ENCODE results near the gene CROCC. TPM values are rescaled to one million over a fixed set of nuclear protein-coding genes. Genes with fewer than 3 reads are reported as not detected.
A peak's percentile ranks its signal among the peaks of the same experiment; 100 is the strongest.

Gene CROCC
- total RNA-seq, 1 donor from 2014 or later: 27.0 TPM

DNA sequence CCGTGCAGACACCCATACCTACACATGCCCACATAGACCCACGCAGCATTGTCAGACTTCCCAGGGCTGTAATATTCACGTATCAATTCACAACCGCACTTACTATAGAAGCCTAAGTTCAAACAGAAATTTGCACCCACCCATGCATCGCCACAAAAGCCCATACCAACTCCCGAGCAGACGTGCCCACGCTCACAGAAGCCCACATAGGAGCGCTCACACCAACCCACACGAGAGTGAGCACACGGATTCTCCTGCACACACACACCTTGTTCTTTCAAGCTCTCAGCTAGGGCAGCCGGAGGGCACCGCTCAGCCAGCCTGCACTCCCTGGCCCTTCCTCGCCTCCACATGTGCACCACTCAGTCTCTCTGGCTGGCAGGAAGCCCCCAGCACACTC, 54.1 kb downstream of the CROCC start:
- Histone ChIP-seq H3K27ac (peak overlapping the region; percentile 56 to 93), H3K4me1 (peaks cover 0 to 24% of the 10 kb centered on the region in 2 donors), H3K4me3 (no peak overlapping the region), H3K36me3 (peaks cover 0 to 7% of the 10 kb centered on the region in 2 donors), H3K9me3 (no peaks in the 10 kb centered on the region), H3K27me3 (no peaks in the 10 kb centered on the region)
- TF ChIP-seq, protein P1, sequence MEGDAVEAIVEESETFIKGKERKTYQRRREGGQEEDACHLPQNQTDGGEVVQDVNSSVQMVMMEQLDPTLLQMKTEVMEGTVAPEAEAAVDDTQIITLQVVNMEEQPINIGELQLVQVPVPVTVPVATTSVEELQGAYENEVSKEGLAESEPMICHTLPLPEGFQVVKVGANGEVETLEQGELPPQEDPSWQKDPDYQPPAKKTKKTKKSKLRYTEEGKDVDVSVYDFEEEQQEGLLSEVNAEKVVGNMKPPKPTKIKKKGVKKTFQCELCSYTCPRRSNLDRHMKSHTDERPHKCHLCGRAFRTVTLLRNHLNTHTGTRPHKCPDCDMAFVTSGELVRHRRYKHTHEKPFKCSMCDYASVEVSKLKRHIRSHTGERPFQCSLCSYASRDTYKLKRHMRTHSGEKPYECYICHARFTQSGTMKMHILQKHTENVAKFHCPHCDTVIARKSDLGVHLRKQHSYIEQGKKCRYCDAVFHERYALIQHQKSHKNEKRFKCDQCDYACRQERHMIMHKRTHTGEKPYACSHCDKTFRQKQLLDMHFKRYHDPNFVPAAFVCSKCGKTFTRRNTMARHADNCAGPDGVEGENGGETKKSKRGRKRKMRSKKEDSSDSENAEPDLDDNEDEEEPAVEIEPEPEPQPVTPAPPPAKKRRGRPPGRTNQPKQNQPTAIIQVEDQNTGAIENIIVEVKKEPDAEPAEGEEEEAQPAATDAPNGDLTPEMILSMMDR (IDR thresholded peaks at IDR 0.05): no peak
- intact Hi-C loops (cut with DNase I): no loop called here
- DNase-seq (ENCODE audit: low spot score in 2 of 2): no peak

DNA sequence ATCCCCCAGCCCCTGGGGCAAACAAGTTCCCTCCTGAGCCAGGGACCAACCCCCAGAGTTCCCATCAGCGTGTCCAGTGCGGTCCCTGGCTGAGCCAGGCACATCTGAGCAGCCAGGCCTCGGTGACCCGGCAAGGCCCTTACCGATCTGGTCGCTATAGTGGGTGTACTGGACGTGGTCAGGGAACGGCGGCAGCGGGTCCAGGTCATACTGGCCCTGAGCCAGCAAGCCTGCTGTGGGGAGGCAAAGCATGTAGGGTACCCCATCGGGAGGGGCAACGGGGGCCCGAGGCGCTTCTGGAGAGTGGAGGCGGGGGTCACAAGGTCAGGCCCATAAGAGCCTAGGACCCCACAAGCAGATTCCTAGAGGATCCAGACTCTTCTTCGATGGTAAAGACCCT, 55.2 kb downstream of the CROCC start:
- H3K27me3 ChIP-seq: no peaks in the 10 kb centered on the region
- H3K4me3 ChIP-seq: no peak overlapping the region
- TF ChIP-seq, protein P1 (IDR thresholded peaks at IDR 0.05): no peak
- intact Hi-C loops (cut with DNase I): no loop called here
- peak overlapping the region; percentile 93 to 95 for H3K27ac ChIP-seq
- peaks cover 0 to 7% of the 10 kb centered on the region in 2 donors for H3K36me3 ChIP-seq
- H3K9me3 ChIP-seq: no peaks in the 10 kb centered on the region
- no peak for DNase-seq (ENCODE audit: low spot score in 2 of 2)
- peaks cover 0 to 23% of the 10 kb centered on the region in 2 donors for H3K4me1 ChIP-seq

DNA sequence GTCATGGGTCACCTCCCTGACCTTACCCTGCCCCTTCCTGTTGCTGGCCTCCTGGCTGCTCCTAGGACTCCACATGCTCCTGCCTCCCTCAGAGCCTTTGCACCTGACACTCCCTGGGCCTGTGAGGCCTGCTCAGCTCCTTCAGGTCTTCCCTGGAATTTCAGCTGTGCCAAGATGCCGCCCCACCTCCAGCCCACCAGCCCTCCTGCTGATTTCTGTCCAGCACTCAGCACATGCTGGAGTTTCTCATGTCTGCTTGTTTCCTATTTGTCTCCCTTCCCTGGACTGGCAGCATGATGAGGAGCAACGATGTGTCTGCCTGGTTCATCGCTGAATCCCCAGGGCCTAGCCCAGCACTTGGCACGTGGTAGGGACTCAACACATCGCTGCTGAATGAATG, 55.6 kb downstream of the CROCC start:
- DNase-seq (ENCODE audit: low spot score in 2 of 2): no peak
- TF ChIP-seq, protein P1 (IDR thresholded peaks at IDR 0.05): no peak
- Histone ChIP-seq H3K36me3 (peaks cover 0 to 7% of the 10 kb centered on the region in 2 donors), H3K4me3 (no peak overlapping the region), H3K27ac (peak overlapping the region; percentile 93 to 95), H3K9me3 (no peaks in the 10 kb centered on the region), H3K4me1 (peaks cover 0 to 20% of the 10 kb centered on the region in 2 donors), H3K27me3 (no peaks in the 10 kb centered on the region)
- intact Hi-C loops (cut with DNase I): no loop called here

DNA sequence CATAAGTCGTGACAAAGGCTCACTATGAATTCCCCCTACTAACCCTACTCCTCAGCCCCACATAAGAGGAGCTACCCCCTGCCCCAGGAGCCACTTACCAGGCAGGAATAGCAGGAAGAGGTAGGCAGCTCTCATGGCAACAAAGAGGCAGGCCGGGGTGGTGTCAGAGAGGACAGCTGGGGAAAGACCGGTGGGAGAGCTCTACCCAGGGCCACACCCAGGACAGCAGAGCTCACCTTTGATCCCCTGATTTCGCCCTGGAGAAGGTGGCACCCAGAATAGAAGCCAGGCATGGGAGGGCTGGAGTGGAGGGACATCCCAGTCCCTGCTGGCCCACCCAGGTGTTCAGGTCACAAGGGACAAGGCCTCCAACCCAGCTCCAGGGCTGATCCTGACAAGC, 56.4 kb downstream of the CROCC start:
- TF ChIP-seq, protein P1 (IDR thresholded peaks at IDR 0.05): no peak
- peaks cover 0 to 20% of the 10 kb centered on the region in 2 donors for H3K4me1 ChIP-seq
- no peak for DNase-seq (ENCODE audit: low spot score in 2 of 2)
- H3K4me3 ChIP-seq: peak overlapping the region in 1 of 2 donors; percentile 88
- peak overlapping the region; percentile 93 to 95 for H3K27ac ChIP-seq
- no peaks in the 10 kb centered on the region for H3K27me3 ChIP-seq
- no peaks in the 10 kb centered on the region for H3K9me3 ChIP-seq
- intact Hi-C loops (cut with DNase I): loop anchor here (2.0 kb wide), 1 partner anchor 13 kb away; no protein-coding TSS in a partner anchor
- H3K36me3 ChIP-seq: peaks cover 0 to 4% of the 10 kb centered on the region in 2 donors

DNA sequence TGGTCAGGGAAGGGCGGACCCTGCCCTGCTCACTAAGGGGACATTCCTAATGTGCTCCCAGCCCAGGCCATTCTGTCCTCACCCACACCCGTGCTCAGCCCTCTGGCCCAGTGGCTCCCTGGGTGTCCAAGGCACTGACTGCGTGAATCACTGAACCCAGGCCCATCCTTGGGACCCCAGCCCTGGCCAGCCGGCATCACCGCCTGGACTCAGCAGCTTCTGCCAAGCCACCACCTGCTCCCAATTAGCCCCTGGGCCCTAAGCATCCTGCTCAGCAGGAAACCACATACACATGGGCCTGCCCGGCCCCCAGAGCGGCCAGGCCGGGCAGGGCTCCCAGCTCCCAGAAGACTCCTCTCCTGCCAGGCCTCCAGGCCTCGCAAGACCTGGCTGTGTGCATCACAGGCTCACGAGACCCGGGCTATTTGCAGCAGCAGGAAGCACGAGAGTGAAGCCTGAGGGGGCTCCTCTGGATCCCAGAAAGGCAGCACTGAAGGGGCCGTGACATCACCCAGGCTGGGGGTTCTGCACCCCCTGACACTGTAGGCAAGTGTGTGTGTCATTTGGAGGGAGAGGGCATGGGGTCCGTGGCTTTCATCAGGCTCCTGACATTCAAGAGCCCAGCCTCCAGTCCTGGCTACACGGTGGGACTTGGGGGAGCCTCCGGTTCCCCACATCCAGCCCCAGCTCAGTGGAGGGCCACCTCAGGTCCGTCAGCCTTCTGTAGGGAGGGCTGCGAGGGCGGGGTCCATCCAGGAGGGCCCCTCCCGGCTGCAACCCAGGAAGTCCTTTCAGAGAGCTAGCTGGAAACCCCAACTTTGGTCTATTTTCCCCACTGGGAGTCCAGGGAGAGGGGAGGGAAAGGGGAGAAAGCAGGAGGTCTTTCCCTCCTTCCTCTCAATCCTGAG, 57.1 kb downstream of the CROCC start:
- peak; percentile 71 to 89 for DNase-seq (ENCODE audit: low spot score in 2 of 2)
- H3K4me3 ChIP-seq: peak overlapping the region; percentile 62 to 88
- TF ChIP-seq, protein P1 (IDR thresholded peaks at IDR 0.05): no peak
- peaks cover 0 to 20% of the 10 kb centered on the region in 2 donors for H3K4me1 ChIP-seq
- no peaks in the 10 kb centered on the region for H3K36me3 ChIP-seq
- peak overlapping the region; percentile 93 to 95 for H3K27ac ChIP-seq
- no peaks in the 10 kb centered on the region for H3K9me3 ChIP-seq
- intact Hi-C loops (cut with DNase I): loop anchor here (2.0 kb wide), 1 partner anchor 14 kb away; no protein-coding TSS in a partner anchor
- H3K27me3 ChIP-seq: no peaks in the 10 kb centered on the region
